ENCODE measurements around the gene CRTC2.
A peak's percentile ranks its signal among the peaks of the same experiment; 100 is the strongest.

Gene CRTC2

DNA sequence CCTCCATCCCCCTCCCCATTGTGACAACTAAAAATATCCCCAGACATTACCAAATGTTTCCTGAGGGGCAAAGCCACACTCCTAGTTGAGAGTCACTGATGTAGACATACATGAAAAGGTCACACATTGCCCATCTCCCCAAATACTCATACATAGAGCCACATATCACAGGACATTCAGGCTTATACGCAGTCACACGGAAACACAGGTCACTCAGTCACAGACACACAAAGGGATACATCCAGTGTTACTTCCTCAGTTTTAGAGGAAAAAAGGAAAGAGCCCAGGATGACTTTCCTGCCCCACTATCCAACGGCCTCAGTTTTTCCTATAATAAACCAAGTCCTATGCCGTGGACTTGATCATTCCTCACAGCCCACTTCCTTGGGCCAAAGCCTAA lies 3.0 kb upstream of the CRTC2 start:
- WGBS (ENCODE audit: insufficient coverage), result 83% methylated on average over 2 of the region's 4 CpGs
- no peak for DNase-seq
- Histone ChIP-seq H3K9me3 (ENCODE audit: control extremely low read depth in 1 of 5, control insufficient read depth in 4 of 5, insufficient read depth in 2 of 5, low read depth in 1 of 5, low read length in 4 of 5) (no peaks in the 10 kb centered on the region), H3K4me3 (ENCODE audit: control insufficient read depth in 1 of 7, extremely low read depth in 1 of 7, insufficient read depth in 4 of 7, low read depth in 2 of 7, low read length in 6 of 7) (peak overlapping the region in 1 of 7 experiments; percentile 87), H3K4me1 (ENCODE audit: control extremely low read depth in 1 of 4, control insufficient read depth in 4 of 4, insufficient read depth in 4 of 4, low read length in 3 of 4) (peaks cover 24 to 73% (median 57%) of the 10 kb centered on the region in 4 experiments), H3K27me3 (replicated peaks in 2 of 5; ENCODE audit: control insufficient read depth in 4 of 5, insufficient read depth in 5 of 5, low read length in 4 of 5) (no peaks in the 10 kb centered on the region), H3K36me3 (ENCODE audit: control insufficient read depth in 4 of 4, insufficient read depth in 4 of 4, low read length in 3 of 4) (peaks cover 0 to 29% (median 18%) of the 10 kb centered on the region in 4 experiments), H3K27ac (ENCODE audit: insufficient read depth in 1 of 2, low read depth in 1 of 2, low read length in 2 of 2, poor library complexity in 1 of 2, severe bottlenecking in 2 of 2) (no peak overlapping the region)
- POLR2A ChIA-PET, result interaction anchor here (1.1 to 3.8 kb wide), 2 partner anchors 15 to 66 kb away, joined by 3 to 17 read pairs; partner anchors contain the start of gene DENND4B
- CTCF ChIA-PET, result interaction anchor here (1.4 to 2.6 kb wide), 4 partner anchors 12 to 25 kb away, joined by 3 to 11 read pairs (median 8); partner anchors contain the start of genes DENND4B, JTB and RAB13

DNA sequence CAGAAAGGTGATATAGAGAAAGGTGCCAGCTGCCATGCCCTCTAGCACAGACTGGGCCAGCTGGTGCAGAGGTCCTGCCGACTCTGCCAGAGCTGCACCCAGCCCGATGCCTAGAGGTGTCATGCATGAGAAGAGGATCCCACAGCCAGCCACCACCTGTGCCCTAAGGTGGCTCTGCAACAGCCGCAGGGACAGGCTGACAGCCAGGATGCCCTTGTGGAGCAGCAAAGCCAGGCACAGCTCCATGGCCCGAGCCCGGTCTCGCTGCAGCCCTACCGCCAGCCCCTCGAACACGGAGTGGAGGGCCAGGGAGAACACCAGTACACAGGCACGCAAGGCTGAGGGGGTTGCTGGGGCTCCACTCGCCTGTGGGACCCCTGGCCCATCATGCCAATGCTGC lies 1.8 kb upstream of the CRTC2 start:
- peaks cover 0 to 29% (median 18%) of the 10 kb centered on the region in 4 experiments for H3K36me3 ChIP-seq (ENCODE audit: control insufficient read depth in 4 of 4, insufficient read depth in 4 of 4, low read length in 3 of 4)
- H3K27ac ChIP-seq (ENCODE audit: insufficient read depth in 1 of 2, low read depth in 1 of 2, low read length in 2 of 2, poor library complexity in 1 of 2, severe bottlenecking in 2 of 2), result no peak overlapping the region
- no peaks in the 10 kb centered on the region for H3K9me3 ChIP-seq (ENCODE audit: control extremely low read depth in 1 of 5, control insufficient read depth in 4 of 5, insufficient read depth in 2 of 5, low read depth in 1 of 5, low read length in 4 of 5)
- ChIA-PET POLR2A (interaction anchor here (1.1 to 1.4 kb wide), 2 partner anchors 14 to 27 kb away, joined by 3 read pairs; partner anchors contain the start of gene DENND4B), CTCF (interaction anchor here (1.4 to 6.2 kb wide), 2 partner anchors 14 to 17 kb away, joined by 3 to 52 read pairs; partner anchors contain the start of genes DENND4B and JTB)
- no peaks in the 10 kb centered on the region for H3K27me3 ChIP-seq (replicated peaks in 2 of 5; ENCODE audit: control insufficient read depth in 4 of 5, insufficient read depth in 5 of 5, low read length in 4 of 5)
- H3K4me1 ChIP-seq (ENCODE audit: control extremely low read depth in 1 of 4, control insufficient read depth in 4 of 4, insufficient read depth in 4 of 4, low read length in 3 of 4), result peaks cover 20 to 73% (median 60%) of the 10 kb centered on the region in 4 experiments
- WGBS (ENCODE audit: insufficient coverage), result 98% methylated on average over 10 of the region's 11 CpGs
- DNase-seq, result no peak
- H3K4me3 ChIP-seq (ENCODE audit: control insufficient read depth in 1 of 7, extremely low read depth in 1 of 7, insufficient read depth in 4 of 7, low read depth in 2 of 7, low read length in 6 of 7), result no peak overlapping the region

DNA sequence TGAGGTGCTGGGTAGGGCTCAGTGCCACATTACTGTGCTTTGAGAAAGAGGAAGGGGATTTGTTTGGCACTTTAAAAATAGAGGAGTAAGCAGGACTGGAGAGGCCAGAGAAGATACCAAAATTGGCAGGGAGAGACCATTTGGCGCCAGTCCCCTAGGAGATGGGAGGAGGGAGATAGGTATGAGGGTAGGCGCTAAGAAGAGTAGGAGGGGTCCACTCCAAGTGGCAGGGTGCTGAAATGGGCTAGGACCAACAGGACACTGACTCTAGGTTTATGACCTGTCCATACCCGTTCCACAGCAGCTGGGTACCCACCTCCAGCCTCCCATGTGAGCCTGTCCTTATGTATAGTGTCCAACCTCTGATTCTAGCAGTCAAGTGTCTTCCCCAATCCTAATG lies 1.0 kb upstream of the CRTC2 start:
- Histone ChIP-seq H3K9me3 (ENCODE audit: control extremely low read depth in 1 of 5, control insufficient read depth in 4 of 5, insufficient read depth in 2 of 5, low read depth in 1 of 5, low read length in 4 of 5) (no peaks in the 10 kb centered on the region), H3K4me1 (ENCODE audit: control extremely low read depth in 1 of 4, control insufficient read depth in 4 of 4, insufficient read depth in 4 of 4, low read length in 3 of 4) (peaks cover 20 to 72% (median 59%) of the 10 kb centered on the region in 4 experiments), H3K4me3 (ENCODE audit: control insufficient read depth in 1 of 7, extremely low read depth in 1 of 7, insufficient read depth in 4 of 7, low read depth in 2 of 7, low read length in 6 of 7) (no peak overlapping the region), H3K27ac (ENCODE audit: insufficient read depth in 1 of 2, low read depth in 1 of 2, low read length in 2 of 2, poor library complexity in 1 of 2, severe bottlenecking in 2 of 2) (peak overlapping the region in 1 of 2 experiments; percentile 90), H3K27me3 (replicated peaks in 2 of 5; ENCODE audit: control insufficient read depth in 4 of 5, insufficient read depth in 5 of 5, low read length in 4 of 5) (no peaks in the 10 kb centered on the region), H3K36me3 (ENCODE audit: control insufficient read depth in 4 of 4, insufficient read depth in 4 of 4, low read length in 3 of 4) (peaks cover 0 to 35% (median 23%) of the 10 kb centered on the region in 4 experiments)
- CTCF ChIA-PET, result interaction anchor here (1.2 to 6.2 kb wide), 2 partner anchors 13 to 18 kb away, joined by 4 to 52 read pairs; partner anchors contain the start of genes DENND4B and JTB
- POLR2A ChIA-PET, result interaction anchor here (1.4 to 1.6 kb wide), 2 partner anchors 28 to 31 kb away, joined by 3 to 4 read pairs; partner anchors contain the start of gene RPS27
- 100% methylated on average over 1 of the region's 3 CpGs for WGBS (ENCODE audit: insufficient coverage)
- DNase-seq, result no peak

DNA sequence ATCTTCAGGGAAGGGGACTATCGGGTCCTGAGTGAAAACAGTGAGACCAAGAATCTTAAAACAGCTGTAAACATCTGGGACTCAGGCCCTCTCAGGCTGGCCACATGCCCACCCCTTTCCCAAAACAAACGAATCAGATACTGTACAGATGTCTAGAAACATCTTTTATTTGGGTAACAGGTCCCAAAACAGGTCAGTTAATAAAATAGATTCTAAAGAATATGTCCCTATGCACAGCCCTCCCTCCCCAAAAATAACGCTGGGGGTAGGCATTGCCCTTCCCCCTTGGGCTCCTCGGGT lies 499 bp upstream of the CRTC2 start:
- peaks cover 20 to 67% (median 54%) of the 10 kb centered on the region in 4 experiments for H3K4me1 ChIP-seq (ENCODE audit: control extremely low read depth in 1 of 4, control insufficient read depth in 4 of 4, insufficient read depth in 4 of 4, low read length in 3 of 4)
- ChIA-PET CTCF (interaction anchor here (1.1 to 6.2 kb wide), 3 partner anchors 8 to 19 kb away, joined by 4 to 52 read pairs (median 6); partner anchors contain the start of genes CREB3L4, DENND4B and JTB), POLR2A (interaction anchor here (0.7 to 1.9 kb wide), 3 partner anchors 8 to 32 kb away, joined by 3 to 7 read pairs (median 4); partner anchors contain the start of genes CREB3L4 and RPS27)
- no peaks in the 10 kb centered on the region for H3K9me3 ChIP-seq (ENCODE audit: control extremely low read depth in 1 of 5, control insufficient read depth in 4 of 5, insufficient read depth in 2 of 5, low read depth in 1 of 5, low read length in 4 of 5)
- no peak for DNase-seq
- peaks cover 0 to 39% (median 28%) of the 10 kb centered on the region in 4 experiments for H3K36me3 ChIP-seq (ENCODE audit: control insufficient read depth in 4 of 4, insufficient read depth in 4 of 4, low read length in 3 of 4)
- peak overlapping the region in 4 of 7 experiments; percentile 87 to 97 (median 96) for H3K4me3 ChIP-seq (ENCODE audit: control insufficient read depth in 1 of 7, extremely low read depth in 1 of 7, insufficient read depth in 4 of 7, low read depth in 2 of 7, low read length in 6 of 7)
- WGBS (ENCODE audit: insufficient coverage), result 80% methylated on average over 1 of the region's 4 CpGs
- H3K27me3 ChIP-seq (replicated peaks in 2 of 5; ENCODE audit: control insufficient read depth in 4 of 5, insufficient read depth in 5 of 5, low read length in 4 of 5), result no peaks in the 10 kb centered on the region
- peak overlapping the region; percentile 83 to 90 for H3K27ac ChIP-seq (ENCODE audit: insufficient read depth in 1 of 2, low read depth in 1 of 2, low read length in 2 of 2, poor library complexity in 1 of 2, severe bottlenecking in 2 of 2)

DNA sequence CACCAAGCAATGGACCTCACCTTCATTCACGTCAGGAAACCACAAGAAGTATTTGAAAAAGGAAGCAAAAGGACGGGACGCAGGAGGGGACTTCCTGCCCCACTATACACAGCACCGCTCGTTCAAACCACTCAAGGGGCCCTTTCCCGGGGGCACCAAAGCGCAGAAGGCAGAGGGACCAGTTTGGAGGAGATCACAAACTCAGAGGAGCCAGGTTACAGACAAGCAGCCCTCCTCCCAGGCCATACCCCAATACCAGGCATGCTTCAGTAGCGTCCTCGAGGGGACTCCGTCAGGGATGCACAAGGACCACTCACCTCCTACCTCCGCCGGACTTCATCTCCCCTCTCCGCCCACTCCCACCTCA lies 685 bp downstream of the CRTC2 start:
- CTCF ChIA-PET, result interaction anchor here (1.6 to 6.2 kb wide), 3 partner anchors 9 to 41 kb away, joined by 4 to 52 read pairs (median 18); partner anchors contain the start of genes CREB3L4 and DENND4B
- peak in 2 of 3 donors; percentile 57 to 61 for DNase-seq
- peak overlapping the region; percentile 86 to 97 (median 94) for H3K4me3 ChIP-seq (ENCODE audit: control insufficient read depth in 1 of 7, extremely low read depth in 1 of 7, insufficient read depth in 4 of 7, low read depth in 2 of 7, low read length in 6 of 7)

DNA sequence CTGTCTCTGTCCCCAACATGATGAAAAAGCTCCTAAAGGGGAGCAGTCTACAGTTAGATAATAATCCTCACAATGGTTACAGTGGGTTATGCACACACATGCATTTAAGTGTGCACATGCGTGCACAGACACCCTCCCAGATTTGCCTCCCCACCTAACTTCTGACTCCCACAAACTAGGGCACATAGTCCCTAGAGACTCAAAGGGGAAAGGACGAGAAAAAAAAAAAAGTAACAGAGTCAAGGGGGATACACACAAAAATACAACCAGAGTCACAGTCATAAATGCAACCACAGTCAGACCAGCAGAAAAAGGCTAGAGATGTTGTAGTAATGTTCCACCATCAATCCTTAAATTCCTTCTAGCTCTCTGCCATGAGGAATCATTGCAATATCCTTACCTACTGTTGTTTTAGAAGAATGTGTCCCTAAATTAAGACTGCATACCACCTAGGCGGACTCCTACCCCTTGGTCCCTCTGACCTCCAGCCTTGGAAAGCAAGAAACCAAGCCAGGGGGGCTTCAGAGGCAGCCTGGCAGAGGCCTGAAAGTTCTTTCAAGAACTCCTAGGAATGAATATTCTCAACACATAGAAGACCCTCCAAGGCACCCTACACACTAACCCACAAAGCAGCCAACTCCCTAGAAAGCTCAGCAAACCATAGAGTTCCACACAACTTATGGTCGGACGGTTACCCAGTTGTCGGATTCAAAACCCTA lies 1.3 kb downstream of the CRTC2 start:
- DNase-seq, result no peak
- Histone ChIP-seq H3K4me1 (ENCODE audit: control extremely low read depth in 1 of 4, control insufficient read depth in 4 of 4, insufficient read depth in 4 of 4, low read length in 3 of 4) (peaks cover 20 to 54% (median 40%) of the 10 kb centered on the region in 4 experiments), H3K4me3 (ENCODE audit: control insufficient read depth in 1 of 7, extremely low read depth in 1 of 7, insufficient read depth in 4 of 7, low read depth in 2 of 7, low read length in 6 of 7) (peak overlapping the region; percentile 86 to 97 (median 94)), H3K27me3 (replicated peaks in 2 of 5; ENCODE audit: control insufficient read depth in 4 of 5, insufficient read depth in 5 of 5, low read length in 4 of 5) (no peaks in the 10 kb centered on the region), H3K9me3 (ENCODE audit: control extremely low read depth in 1 of 5, control insufficient read depth in 4 of 5, insufficient read depth in 2 of 5, low read depth in 1 of 5, low read length in 4 of 5) (no peaks in the 10 kb centered on the region), H3K27ac (ENCODE audit: insufficient read depth in 1 of 2, low read depth in 1 of 2, low read length in 2 of 2, poor library complexity in 1 of 2, severe bottlenecking in 2 of 2) (peak overlapping the region; percentile 83 to 90), H3K36me3 (ENCODE audit: control insufficient read depth in 4 of 4, insufficient read depth in 4 of 4, low read length in 3 of 4) (peaks cover 4 to 53% (median 38%) of the 10 kb centered on the region in 4 experiments)
- CTCF ChIA-PET, result interaction anchor here (1.0 to 6.2 kb wide), 5 partner anchors 10 to 41 kb away, joined by 3 to 52 read pairs (median 9); partner anchors contain the start of genes CREB3L4 and DENND4B
- POLR2A ChIA-PET, result interaction anchor here (0.6 to 1.9 kb wide), 8 partner anchors 10 to 157 kb away, joined by 3 to 7 read pairs (median 4); partner anchors contain the start of genes CREB3L4 and RPS27
- WGBS (ENCODE audit: insufficient coverage), result no CpG with 5 or more reads among the region's 6 CpGs

More for the DNA sequence above, 685 bp downstream of the CRTC2 start:
- peaks cover 20 to 59% (median 46%) of the 10 kb centered on the region in 4 experiments for H3K4me1 ChIP-seq (ENCODE audit: control extremely low read depth in 1 of 4, control insufficient read depth in 4 of 4, insufficient read depth in 4 of 4, low read length in 3 of 4)
- no peaks in the 10 kb centered on the region for H3K9me3 ChIP-seq (ENCODE audit: control extremely low read depth in 1 of 5, control insufficient read depth in 4 of 5, insufficient read depth in 2 of 5, low read depth in 1 of 5, low read length in 4 of 5)
- H3K27ac ChIP-seq (ENCODE audit: insufficient read depth in 1 of 2, low read depth in 1 of 2, low read length in 2 of 2, poor library complexity in 1 of 2, severe bottlenecking in 2 of 2), result peak overlapping the region; percentile 83 to 90
- WGBS (ENCODE audit: insufficient coverage), result 0% methylated on average over 9 of the region's 13 CpGs
- peaks cover 0 to 49% (median 33%) of the 10 kb centered on the region in 4 experiments for H3K36me3 ChIP-seq (ENCODE audit: control insufficient read depth in 4 of 4, insufficient read depth in 4 of 4, low read length in 3 of 4)
- H3K27me3 ChIP-seq (replicated peaks in 2 of 5; ENCODE audit: control insufficient read depth in 4 of 5, insufficient read depth in 5 of 5, low read length in 4 of 5), result no peaks in the 10 kb centered on the region
- POLR2A ChIA-PET, result interaction anchor here (0.6 to 1.9 kb wide), 4 partner anchors 9 to 13 kb away, joined by 3 to 7 read pairs (median 4); partner anchors contain the start of gene CREB3L4
